Astrocyte (in vitro differentiated cells and primary cell): Measurements from ENCODE around the gene NOL4L. TPM values are rescaled to one million over a fixed set of nuclear protein-coding genes. Genes with fewer than 3 reads are reported as not detected.

ENCODE experiments used
- DNase-seq: peaks from one replicate; pipeline ENCODE4 v3.0.0-alpha.2; 2010; ENCODE audit warnings: low read depth
- FAIRE-seq: peaks from 2 replicates; lab custom pipeline; 2011; peaks lifted over from hg19 to GRCh38; lab: Jason Lieb, UNC
- H2AFZ ChIP-seq: 2 replicates; pipeline ENCODE4 v1.6.0; 2012; ENCODE audit warnings: low read depth, low read length, inconsistent platforms
- H3K27ac ChIP-seq: 2 replicates; pipeline ENCODE4 v1.5.1; 2011; ENCODE audit warnings: low read depth, low read length, inconsistent platforms
- H3K27me3 ChIP-seq: 2 replicates; pipeline ENCODE4 v1.6.0; 2011; ENCODE audit warnings: low read length, inconsistent platforms; ENCODE audit not compliant: insufficient read depth
- H3K36me3 ChIP-seq: 2 replicates; pipeline ENCODE4 v1.5.1; 2011; ENCODE audit warnings: low read length, inconsistent platforms; ENCODE audit not compliant: insufficient read depth
- H3K4me1 ChIP-seq: 2 replicates; pipeline ENCODE4 v1.5.1; 2011; ENCODE audit warnings: low read length, inconsistent platforms; ENCODE audit not compliant: insufficient read depth
- H3K4me2 ChIP-seq: 2 replicates; pipeline ENCODE4 v1.6.0; 2012; ENCODE audit warnings: low read length, inconsistent platforms
- H3K4me3 ChIP-seq: 2 replicates; pipeline ENCODE4 v1.5.1; 2011; ENCODE audit warnings: low read depth, mild to moderate bottlenecking, low read length, inconsistent platforms; ENCODE audit not compliant: insufficient read depth
- H3K79me2 ChIP-seq: 2 replicates; pipeline ENCODE4 v1.6.0; 2012; ENCODE audit warnings: mild to moderate bottlenecking, low read length, inconsistent platforms; ENCODE audit not compliant: insufficient read depth
- H3K9ac ChIP-seq: 2 replicates; pipeline ENCODE4 v1.6.0; 2012; ENCODE audit warnings: mild to moderate bottlenecking, low read length, inconsistent platforms
- H3K9me3 ChIP-seq: 2 replicates; pipeline ENCODE4 v1.5.1; 2012; ENCODE audit warnings: low read depth, mild to moderate bottlenecking, low read length, inconsistent platforms; ENCODE audit not compliant: insufficient read depth
- H4K20me1 ChIP-seq: 2 replicates; pipeline ENCODE4 v1.6.0; 2012; ENCODE audit warnings: low read length, inconsistent platforms; ENCODE audit not compliant: insufficient read depth
- H3K27ac Mint-ChIP-seq: one replicate; pipeline ENCODE4 v1.8.0; 2021; ENCODE audit warnings: mild to moderate bottlenecking, mixed read lengths; ENCODE audit not compliant: unreplicated experiment
- H3K27me3 Mint-ChIP-seq: one replicate; pipeline ENCODE4 v1.8.0; 2021; ENCODE audit warnings: low read depth, mixed read lengths; ENCODE audit not compliant: unreplicated experiment
- H3K36me3 Mint-ChIP-seq: one replicate; pipeline ENCODE4 v1.8.0; 2021; ENCODE audit warnings: low read depth, mixed read lengths; ENCODE audit not compliant: unreplicated experiment
- H3K4me1 Mint-ChIP-seq: one replicate; pipeline ENCODE4 v1.8.0; 2021; ENCODE audit warnings: low read depth, mixed read lengths; ENCODE audit not compliant: unreplicated experiment
- H3K4me3 Mint-ChIP-seq: one replicate; pipeline ENCODE4 v1.8.0; 2021; ENCODE audit warnings: mild to moderate bottlenecking, moderate library complexity, mixed read lengths; ENCODE audit not compliant: unreplicated experiment
- H3K9me3 Mint-ChIP-seq: one replicate; pipeline ENCODE4 v1.8.0; 2021; ENCODE audit warnings: mild to moderate bottlenecking, mixed read lengths; ENCODE audit not compliant: unreplicated experiment
- EZH2 ChIP-seq: IDR thresholded peaks from 2 replicates; pipeline ENCODE4 v1.6.1; 2012; ENCODE audit warnings: mild to moderate bottlenecking, low read length, inconsistent platforms; ENCODE audit not compliant: insufficient read depth
- total RNA-seq: library from RNA; stranded (reverse); gene quantifications from 2 replicates; pipeline ENCODE4 v1.2.1, GENCODE V29; 2021
- TF ChIP-seq, protein P1 (sequence below): IDR thresholded peaks from 2 replicates; pipeline ENCODE4 v1.5.1; 2011; ENCODE audit warnings: low read depth, mild to moderate bottlenecking, inconsistent platforms, low read length, moderate library complexity; ENCODE audit not compliant: insufficient read depth

The NOL4L gene
- total RNA-seq, 1 donor from 2014 or later, result 35.5 TPM

DNA sequence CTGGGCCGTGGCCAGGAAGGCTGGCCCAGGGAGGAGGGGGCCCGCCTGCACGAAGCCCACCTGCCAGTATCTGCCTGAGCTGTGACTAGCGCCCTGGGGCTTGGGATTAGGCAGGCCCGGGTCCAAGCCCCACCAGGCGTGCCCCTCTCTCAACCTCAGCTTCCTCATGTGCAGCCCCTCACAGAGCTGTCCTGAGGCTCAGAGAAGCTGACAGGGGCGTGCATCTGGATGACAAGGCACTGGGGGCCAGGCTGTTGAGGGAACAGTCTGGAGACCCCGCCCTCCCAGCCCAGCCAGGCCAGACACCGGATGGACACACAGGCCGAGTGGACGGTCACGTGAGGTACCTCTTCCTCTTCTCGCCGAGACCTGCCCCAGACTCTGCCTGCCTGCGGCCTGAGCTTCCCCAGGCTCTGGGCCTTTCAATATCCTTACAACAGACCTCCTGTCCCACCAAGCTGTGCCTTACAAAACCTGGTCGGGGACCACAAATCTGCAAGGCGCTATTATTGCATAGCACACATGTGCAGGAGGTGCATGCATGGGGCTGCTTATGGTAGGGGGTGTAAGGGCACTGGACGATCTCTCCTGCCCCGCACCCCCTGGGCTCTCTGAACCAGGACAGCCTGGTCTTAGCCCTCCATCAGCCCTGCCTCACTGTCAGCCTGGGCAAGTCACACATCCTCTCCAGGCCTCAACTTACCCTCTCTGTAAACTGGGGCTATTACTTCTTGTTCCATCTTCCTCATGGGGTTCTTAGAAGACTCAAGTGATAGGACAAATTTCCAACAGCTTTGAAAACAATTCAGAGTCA, 20.0 kb downstream of the NOL4L start:
- DNase-seq, result no peak
- H3K79me2 ChIP-seq, result no peaks in the 10 kb centered on the region
- H3K36me3 ChIP-seq, result no peaks in the 10 kb centered on the region
- no peak overlapping the region for H2AFZ ChIP-seq
- TF ChIP-seq, protein P1, sequence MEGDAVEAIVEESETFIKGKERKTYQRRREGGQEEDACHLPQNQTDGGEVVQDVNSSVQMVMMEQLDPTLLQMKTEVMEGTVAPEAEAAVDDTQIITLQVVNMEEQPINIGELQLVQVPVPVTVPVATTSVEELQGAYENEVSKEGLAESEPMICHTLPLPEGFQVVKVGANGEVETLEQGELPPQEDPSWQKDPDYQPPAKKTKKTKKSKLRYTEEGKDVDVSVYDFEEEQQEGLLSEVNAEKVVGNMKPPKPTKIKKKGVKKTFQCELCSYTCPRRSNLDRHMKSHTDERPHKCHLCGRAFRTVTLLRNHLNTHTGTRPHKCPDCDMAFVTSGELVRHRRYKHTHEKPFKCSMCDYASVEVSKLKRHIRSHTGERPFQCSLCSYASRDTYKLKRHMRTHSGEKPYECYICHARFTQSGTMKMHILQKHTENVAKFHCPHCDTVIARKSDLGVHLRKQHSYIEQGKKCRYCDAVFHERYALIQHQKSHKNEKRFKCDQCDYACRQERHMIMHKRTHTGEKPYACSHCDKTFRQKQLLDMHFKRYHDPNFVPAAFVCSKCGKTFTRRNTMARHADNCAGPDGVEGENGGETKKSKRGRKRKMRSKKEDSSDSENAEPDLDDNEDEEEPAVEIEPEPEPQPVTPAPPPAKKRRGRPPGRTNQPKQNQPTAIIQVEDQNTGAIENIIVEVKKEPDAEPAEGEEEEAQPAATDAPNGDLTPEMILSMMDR, result no peak
- TF ChIP-seq EZH2, result no peak
- H3K27ac ChIP-seq, result no peak overlapping the region
- H3K9ac ChIP-seq, result no peak overlapping the region
- no peaks in the 10 kb centered on the region for H3K9me3 Mint-ChIP-seq
- H3K4me1 Mint-ChIP-seq, result peaks cover 6% of the 10 kb centered on the region
- FAIRE-seq, result no peak
- no peaks in the 10 kb centered on the region for H3K9me3 ChIP-seq
- H4K20me1 ChIP-seq, result peaks cover 15% of the 10 kb centered on the region
- H3K36me3 Mint-ChIP-seq, result peaks cover 2% of the 10 kb centered on the region
- peaks cover 13% of the 10 kb centered on the region for H3K27me3 Mint-ChIP-seq
- no peak overlapping the region for H3K4me2 ChIP-seq
- H3K4me3 ChIP-seq, result no peak overlapping the region
- peaks cover under 1% of the 10 kb centered on the region for H3K4me1 ChIP-seq
- H3K4me3 Mint-ChIP-seq, result no peak overlapping the region
- H3K27me3 ChIP-seq, result no peaks in the 10 kb centered on the region
- no peak overlapping the region for H3K27ac Mint-ChIP-seq

DNA sequence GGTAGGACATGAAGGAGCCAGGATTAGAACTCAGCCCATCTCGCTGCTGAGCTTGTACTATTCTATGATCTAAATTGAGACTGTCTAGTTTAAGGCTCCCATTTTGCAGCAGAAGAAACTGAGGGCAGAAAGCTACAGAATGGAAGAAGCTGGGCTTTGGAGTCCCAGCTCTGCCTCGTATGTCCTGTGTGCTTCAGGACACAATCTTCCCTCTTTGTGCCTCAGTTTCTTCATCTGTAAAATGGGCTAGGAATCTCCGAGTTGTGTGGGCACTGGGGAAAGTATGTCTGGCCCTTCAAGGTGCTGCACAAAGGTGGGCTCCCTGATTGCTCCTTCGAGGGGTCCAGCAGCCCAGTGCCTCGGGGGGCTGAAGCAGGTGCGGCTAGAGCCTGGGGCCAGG, 20.7 kb downstream of the NOL4L start:
- FAIRE-seq (no peak), DNase-seq (no peak)
- no peak overlapping the region for H2AFZ ChIP-seq
- no peak overlapping the region for H3K4me3 ChIP-seq
- H3K9me3 Mint-ChIP-seq, result no peaks in the 10 kb centered on the region
- peaks cover 5% of the 10 kb centered on the region for H3K4me1 ChIP-seq
- no peak overlapping the region for H3K4me3 Mint-ChIP-seq
- no peak overlapping the region for H3K4me2 ChIP-seq
- H3K9ac ChIP-seq, result no peak overlapping the region
- H3K27ac ChIP-seq, result no peak overlapping the region
- TF ChIP-seq, protein P1, result no peak
- TF ChIP-seq EZH2, result no peak
- H3K79me2 ChIP-seq, result no peaks in the 10 kb centered on the region
- peaks cover 13% of the 10 kb centered on the region for H3K27me3 Mint-ChIP-seq
- H3K4me1 Mint-ChIP-seq, result peaks cover 6% of the 10 kb centered on the region
- peaks cover 12% of the 10 kb centered on the region for H4K20me1 ChIP-seq
- no peak overlapping the region for H3K27ac Mint-ChIP-seq
- H3K9me3 ChIP-seq, result no peaks in the 10 kb centered on the region
- peaks cover 2% of the 10 kb centered on the region for H3K36me3 Mint-ChIP-seq
- no peaks in the 10 kb centered on the region for H3K27me3 ChIP-seq
- no peaks in the 10 kb centered on the region for H3K36me3 ChIP-seq
